COLO829 (cell line): ENCODE measurements around the gene FBXO45.
A peak's percentile ranks its signal among the peaks of the same experiment; 100 is the strongest.
"Not testable (repeated sequence)": the region's sequence is repeated elsewhere in the genome, so short reads cannot be mapped to it uniquely, and the experiment has no call there.

ENCODE experiments used
- DNase-seq: peaks from one replicate; pipeline ENCODE4 v3.0.0; 2012; ENCODE audit warnings: low spot score

Gene FBXO45

GRCh38 chr3:196619223-196619622, 50.8 kb downstream of the FBXO45 start:
- no peak for DNase-seq

DNA sequence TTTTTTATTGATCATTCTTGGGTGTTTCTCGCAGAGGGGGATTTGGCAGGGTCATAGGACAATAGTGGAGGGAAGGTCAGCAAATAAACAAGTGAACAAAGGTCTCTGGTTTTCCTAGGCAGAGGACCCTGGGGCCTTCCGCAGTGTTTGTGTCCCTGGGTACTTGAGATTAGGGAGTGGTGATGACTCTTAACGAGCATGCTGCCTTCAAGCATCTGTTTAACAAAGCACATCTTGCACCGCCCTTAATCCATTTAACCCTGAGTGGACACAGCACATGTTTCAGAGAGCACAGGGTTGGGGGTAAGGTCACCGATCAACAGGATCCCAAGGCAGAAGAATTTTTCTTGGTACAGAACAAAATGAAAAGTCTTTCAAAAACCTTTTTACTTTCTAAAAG, 51.2 kb downstream of the FBXO45 start:
- not testable (repeated sequence) for DNase-seq

- no peak for DNase-seq
Measured at GRCh38 chr3:196620161-196620604, 51.7 kb downstream of the FBXO45 start.

- DNase-seq = no peak
Measured at GRCh38 chr3:196620684-196621083, 52.2 kb downstream of the FBXO45 start.

DNA sequence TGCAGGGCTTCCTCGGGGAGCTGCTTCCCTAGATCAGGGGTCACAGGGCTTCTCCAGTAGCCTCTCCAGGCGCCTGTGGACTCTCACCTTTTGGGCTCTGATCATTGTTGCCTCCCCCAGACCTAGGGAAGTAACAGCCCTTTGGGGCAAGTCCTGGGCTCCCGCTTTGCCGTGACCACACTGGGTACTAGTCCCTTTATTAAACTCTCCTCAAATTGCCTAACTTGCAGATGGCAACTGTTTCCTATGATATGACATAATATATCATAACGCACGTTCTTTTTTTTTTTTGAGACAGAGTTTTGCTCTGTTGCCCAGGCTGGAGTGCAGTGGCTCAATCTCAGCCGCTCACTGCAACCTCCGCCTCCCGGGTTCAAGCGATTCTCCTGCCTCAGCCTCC, 53.2 kb downstream of the FBXO45 start:
- no peak for DNase-seq

DNA sequence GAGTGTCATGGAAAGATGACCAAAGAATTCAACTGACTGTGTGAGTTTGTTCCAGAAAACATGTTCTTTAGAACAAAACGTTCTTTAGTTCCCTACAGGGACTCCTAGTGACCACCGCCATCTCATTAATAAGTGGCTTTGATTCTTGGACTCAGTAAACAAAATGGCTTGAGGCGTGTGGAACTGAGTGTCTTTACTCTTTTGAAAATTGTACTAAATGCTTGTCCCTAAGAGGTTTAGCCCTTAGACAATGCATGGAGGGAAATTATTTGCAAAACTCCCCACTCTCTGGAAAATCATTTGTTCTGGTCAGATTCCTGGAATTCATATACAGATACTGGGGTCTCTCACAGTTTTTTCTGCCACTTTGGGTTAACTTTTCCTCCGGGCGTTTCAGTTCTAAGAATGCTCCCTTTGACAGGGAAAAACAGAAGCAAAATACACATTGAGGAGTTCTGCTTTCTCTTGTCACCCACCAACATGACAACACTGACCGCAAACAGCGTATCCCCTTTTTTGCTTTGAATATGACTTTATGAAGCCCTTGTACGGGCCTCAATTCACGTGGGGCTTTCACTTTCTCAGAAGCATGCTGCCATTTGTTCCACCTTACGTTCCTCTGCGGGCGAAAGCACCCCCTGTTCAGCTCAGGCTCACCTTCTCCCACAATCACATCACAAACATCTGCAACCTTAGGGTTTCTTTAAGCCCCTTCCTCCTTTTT, 55.8 kb downstream of the FBXO45 start:
- no peak for DNase-seq

DNA sequence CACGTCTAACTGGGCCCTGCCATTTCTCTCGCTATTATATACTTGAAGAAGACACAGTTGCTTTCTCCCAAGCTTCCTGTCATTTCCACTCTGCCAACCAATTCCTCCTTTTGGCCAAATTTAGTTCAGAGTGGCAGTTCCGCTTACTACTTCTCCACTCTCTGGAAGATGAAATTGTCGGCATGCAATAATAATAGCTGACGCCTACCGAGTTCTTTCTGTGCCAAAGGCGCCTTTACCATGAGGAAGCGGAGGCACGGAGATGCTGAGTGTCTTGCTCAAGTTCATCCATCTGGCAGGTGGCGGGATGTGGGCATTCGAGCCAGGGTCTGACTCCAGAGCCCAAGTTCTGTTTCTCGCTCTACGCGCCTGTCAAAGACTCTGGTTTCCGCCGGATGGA, 56.4 kb downstream of the FBXO45 start:
- no peak for DNase-seq

GRCh38 chr3:196625331-196625730, 56.9 kb downstream of the FBXO45 start:
- DNase-seq = no peak

- no peak for DNase-seq
Measured at GRCh38 chr3:196627918-196628231, 59.4 kb downstream of the FBXO45 start.

DNA sequence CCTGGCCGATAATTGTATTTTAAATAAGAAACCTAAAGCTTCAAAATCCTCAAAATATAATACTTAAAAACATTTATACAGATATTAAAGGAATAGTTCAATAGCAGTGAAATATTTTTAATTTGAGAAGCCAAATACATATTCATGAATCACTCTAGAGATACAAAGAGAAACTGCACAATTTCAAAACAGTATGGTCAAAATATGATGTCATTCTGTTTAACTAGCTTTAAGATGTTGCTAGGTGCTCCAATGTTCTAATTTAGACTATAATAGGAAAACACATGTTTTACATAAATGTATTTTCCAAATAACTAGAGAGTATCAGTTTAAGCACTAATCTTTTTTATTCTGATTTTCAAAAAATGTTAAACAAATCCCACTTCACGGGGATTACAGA, 60.8 kb downstream of the FBXO45 start:
- no peak for DNase-seq

DNA sequence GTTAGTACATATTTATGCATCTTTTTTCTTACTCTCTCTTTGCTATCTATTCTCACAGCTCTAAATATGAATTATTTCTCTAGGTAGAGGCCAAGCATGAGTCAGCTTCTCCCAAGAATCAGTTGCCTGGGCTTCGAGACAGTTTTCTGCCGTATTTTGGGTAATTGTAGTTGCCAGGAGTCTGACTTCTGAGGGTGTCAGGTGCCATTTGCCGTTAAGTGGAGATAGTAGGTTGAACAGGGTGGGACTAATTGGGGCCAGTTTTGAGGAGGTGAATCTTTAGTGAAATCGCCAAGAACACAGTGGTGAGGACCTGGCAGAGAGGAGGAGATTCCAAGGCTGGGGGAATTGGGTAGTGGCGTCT, 63.2 kb downstream of the FBXO45 start:
- no peak for DNase-seq

GRCh38 chr3:196632046-196632751, 63.7 kb downstream of the FBXO45 start:
- peak; percentile 75 for DNase-seq

DNA sequence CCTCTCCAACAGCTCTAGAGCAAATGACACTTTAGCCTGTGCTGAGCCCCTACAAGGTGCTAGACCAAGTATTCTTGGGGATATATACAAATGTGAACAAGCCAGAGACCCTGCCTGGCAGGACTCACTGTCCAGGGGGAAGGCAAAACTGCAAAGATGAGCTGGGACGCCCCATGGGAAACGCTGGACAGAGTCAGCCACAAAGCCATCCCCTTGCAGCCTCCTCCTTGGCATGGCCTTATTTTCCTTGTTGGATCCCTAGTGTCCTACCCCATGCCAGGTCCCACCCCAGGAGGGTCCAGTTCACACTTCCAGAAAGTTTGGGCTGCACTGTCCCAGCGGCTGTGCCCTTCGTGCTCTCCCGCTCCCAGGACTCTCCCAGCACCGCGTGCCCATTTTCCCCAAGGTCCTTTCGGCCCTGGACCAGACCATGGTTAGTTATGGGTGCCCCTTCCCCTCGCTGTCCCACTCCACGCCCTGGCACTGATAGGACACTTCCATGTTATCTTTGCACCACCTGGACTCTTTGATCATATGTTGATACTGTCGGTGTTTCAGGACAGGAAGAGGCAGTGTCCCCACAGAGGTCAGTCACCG, 65.2 kb downstream of the FBXO45 start:
- no peak for DNase-seq

DNA sequence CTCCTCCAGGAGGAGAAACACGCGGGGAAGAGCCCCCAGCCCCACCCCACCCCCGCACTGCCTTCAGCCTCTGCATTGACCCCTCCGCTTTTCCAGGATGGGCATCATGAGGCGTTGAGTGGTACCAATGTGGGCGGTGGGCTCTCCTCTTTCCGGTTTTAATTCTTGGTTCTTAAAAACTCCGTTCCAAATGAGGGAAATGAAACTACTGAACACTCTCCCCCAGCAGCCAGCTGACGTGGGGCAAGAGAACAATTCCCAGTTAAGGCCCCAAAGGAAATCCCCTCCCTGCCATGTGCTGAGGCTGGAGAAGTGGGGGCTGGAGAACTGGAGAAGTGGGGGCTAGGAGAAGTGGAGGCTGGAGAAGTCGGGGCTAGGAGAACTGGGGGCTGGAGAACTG, 65.8 kb downstream of the FBXO45 start:
- no peak for DNase-seq

DNA sequence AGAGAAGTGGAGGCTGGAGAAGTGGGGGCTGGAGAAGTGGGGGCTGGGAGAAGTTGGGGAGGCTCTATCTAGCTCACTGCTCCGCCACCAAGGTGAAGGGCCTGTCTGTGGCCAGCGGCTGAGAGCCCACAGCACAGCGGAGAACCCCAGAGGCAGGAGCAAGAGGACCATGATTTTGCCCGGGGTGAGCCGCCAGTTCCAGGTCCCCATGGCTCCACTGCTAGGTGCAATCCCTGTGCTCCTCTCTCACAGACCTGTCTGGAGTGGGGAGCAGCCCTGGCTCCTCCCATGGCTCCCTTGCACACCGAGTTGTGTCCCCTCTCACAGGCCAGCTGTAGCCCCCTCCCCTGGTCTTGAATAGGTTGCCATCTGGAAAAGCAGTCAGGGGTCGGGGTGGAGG, 66.4 kb downstream of the FBXO45 start:
- DNase-seq = no peak

DNA sequence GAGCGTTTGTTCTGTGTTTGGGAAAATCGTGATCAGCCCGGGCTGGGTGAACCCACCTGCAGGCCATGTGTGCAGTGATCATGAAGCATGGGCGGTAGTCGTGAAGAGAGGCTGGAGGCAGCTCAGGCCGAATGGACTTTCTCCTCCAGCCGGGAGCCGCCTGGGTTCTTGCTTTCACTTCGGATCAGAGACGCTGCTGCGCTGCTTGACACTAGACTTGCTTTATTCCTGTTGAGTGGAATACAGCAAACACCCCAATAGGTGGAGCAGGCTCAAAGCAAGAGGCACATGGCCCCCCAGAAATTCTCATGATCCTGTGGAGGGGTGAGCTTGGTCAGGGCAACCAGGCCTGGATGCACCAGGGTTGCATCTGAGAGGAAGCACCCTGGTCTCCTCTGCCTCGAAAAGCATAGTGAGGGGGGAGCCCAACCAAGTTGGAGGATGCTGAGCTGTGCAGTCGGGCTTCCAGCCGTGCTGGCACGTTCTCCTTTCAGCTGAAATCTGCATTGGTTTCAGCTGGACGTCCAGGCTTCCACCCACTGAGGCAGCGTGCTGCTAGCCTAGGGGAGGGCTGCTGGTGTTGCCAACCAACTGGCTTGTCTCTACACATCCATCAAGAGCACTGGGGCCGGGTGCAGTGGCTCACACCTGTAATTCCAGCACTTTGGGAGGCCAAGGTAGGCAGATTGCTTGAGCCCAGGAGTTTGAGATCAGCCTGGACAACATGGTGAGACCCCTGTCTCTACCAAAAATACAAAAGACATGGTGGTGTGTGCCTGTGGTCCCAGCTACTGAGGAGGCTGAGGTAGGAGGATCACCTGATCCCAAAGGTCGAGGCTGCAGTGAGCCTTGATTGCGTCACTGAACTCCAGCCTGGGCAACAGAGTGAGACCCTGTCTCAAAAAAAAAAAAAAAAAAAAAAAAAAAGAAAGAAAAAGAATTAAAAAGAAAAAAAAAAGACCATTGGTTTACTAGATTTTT, 68.2 kb downstream of the FBXO45 start:
- no peak for DNase-seq

- not testable (repeated sequence) for DNase-seq
Measured at GRCh38 chr3:196637941-196638340, 69.5 kb downstream of the FBXO45 start.
